Thyroid gland (tissue), 4 donors: ENCODE results near the gene GRIK5.

ENCODE experiments used
- POLR2A ChIP-seq, 2 donors: fragments of 450-650 bp; IDR thresholded peaks; one replicate each; pipeline ENCODE4 v1.6.1; 2017; ENCODE audit warnings: antibody characterized with exemption in 2 of 2, mild to moderate bottlenecking in 2 of 2, moderate library complexity in 1 of 2
- TF ChIP-seq, protein P1 (sequence below), 6 experiments: fragments of 200-600 bp in 3 of 6; fragments of 450-650 bp in 3 of 6; sonication (generic) in 3 of 6; IDR thresholded peaks; one replicate each; pipeline ENCODE4 v1.5.1; 2016 to 2019; ENCODE audit warnings: antibody characterized with exemption in 6 of 6, mild to moderate bottlenecking in 2 of 6, inconsistent platforms in 1 of 6, moderate library complexity in 1 of 6

- TF ChIP-seq, protein P1, sequence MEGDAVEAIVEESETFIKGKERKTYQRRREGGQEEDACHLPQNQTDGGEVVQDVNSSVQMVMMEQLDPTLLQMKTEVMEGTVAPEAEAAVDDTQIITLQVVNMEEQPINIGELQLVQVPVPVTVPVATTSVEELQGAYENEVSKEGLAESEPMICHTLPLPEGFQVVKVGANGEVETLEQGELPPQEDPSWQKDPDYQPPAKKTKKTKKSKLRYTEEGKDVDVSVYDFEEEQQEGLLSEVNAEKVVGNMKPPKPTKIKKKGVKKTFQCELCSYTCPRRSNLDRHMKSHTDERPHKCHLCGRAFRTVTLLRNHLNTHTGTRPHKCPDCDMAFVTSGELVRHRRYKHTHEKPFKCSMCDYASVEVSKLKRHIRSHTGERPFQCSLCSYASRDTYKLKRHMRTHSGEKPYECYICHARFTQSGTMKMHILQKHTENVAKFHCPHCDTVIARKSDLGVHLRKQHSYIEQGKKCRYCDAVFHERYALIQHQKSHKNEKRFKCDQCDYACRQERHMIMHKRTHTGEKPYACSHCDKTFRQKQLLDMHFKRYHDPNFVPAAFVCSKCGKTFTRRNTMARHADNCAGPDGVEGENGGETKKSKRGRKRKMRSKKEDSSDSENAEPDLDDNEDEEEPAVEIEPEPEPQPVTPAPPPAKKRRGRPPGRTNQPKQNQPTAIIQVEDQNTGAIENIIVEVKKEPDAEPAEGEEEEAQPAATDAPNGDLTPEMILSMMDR (IDR thresholded peaks at IDR 0.05), result no peak
- TF ChIP-seq POLR2A (IDR thresholded peaks at IDR 0.05), result no peak
These were observed 18.6 kb downstream of the GRIK5 start for GRCh38 chr19:42051166-42052115.
